Caco-2 (cell line): ENCODE results near the gene TUT4. TPM values are rescaled to one million over a fixed set of nuclear protein-coding genes. Genes with fewer than 3 reads are reported as not detected.

ENCODE experiments used
- BruUV-seq: library from RNA; stranded (reverse); fragments of 400-500 nt; replicated peaks from 2 replicates; lab custom pipeline; 2021; lab: Mats Ljungman, UMichigan
- CTCF ChIA-PET: fragments of 300-600 bp; sonication (Branson Sonifier 250); formaldehyde crosslinking; loops from one replicate; lab custom pipeline; 2022; ENCODE audit warnings: antibody characterized with exemption; lab: Charles Lee
- POLR2A ChIA-PET: fragments of 300-600 bp; sonication (Branson Sonifier 250); formaldehyde crosslinking; loops from one replicate; lab custom pipeline; 2022; ENCODE audit warnings: antibody characterized with exemption; lab: Charles Lee
- DNase-seq, 2 experiments: peaks; one replicate each; pipeline versions ENCODE4 v3.0.0 to v3.0.0-alpha.2; 2020 to 2022
- H3K27me3 ChIP-seq: replicated peaks from 2 replicates; pipeline ENCODE4 v1.6.0; 2011; ENCODE audit warnings: low read length; ENCODE audit not compliant: control insufficient read depth, insufficient read depth
- H3K36me3 ChIP-seq: 2 replicates; pipeline ENCODE4 v1.5.1; 2011; ENCODE audit warnings: low read length; ENCODE audit not compliant: control insufficient read depth, insufficient read depth
- H3K4me1 ChIP-seq: fragments of 250-450 bp; sonication (Bioruptor Pico); 2 replicates; pipeline ENCODE4 v1.5.1; 2020; ENCODE audit warnings: mild to moderate bottlenecking
- H3K4me3 ChIP-seq: 2 replicates; pipeline ENCODE4 v1.5.1; 2011; ENCODE audit warnings: low read depth, mild to moderate bottlenecking, control low read depth, low read length
- H3K9me3 ChIP-seq: fragments of 250-450 bp; sonication (Bioruptor Pico); 2 replicates; pipeline ENCODE4 v1.5.1; 2020; ENCODE audit warnings: mild to moderate bottlenecking, moderate library complexity
- H3K27ac Mint-ChIP-seq: one replicate; pipeline ENCODE4 v1.8.0; 2022; ENCODE audit warnings: mixed read lengths; ENCODE audit not compliant: unreplicated experiment
- H3K27me3 Mint-ChIP-seq: one replicate; pipeline ENCODE4 v1.8.0; 2022; ENCODE audit warnings: mixed read lengths; ENCODE audit not compliant: insufficient read depth, unreplicated experiment
- H3K36me3 Mint-ChIP-seq: one replicate; pipeline ENCODE4 v1.8.0; 2022; ENCODE audit warnings: mild to moderate bottlenecking, mixed read lengths; ENCODE audit not compliant: insufficient read depth, unreplicated experiment
- H3K4me1 Mint-ChIP-seq: one replicate; pipeline ENCODE4 v1.8.0; 2022; ENCODE audit warnings: low read depth, mixed read lengths; ENCODE audit not compliant: unreplicated experiment
- H3K4me3 Mint-ChIP-seq: one replicate; pipeline ENCODE4 v1.8.0; 2022; ENCODE audit warnings: mild to moderate bottlenecking, moderate library complexity, mixed read lengths; ENCODE audit not compliant: unreplicated experiment
- H3K9me3 Mint-ChIP-seq: one replicate; pipeline ENCODE4 v1.8.0; 2022; ENCODE audit warnings: mixed read lengths; ENCODE audit not compliant: unreplicated experiment
- intact Hi-C: fragments of 100-400 bp; cut with micrococcal nuclease; formaldehyde crosslinking; loops from one replicate; pipeline ENCODE4 v1.10.0; 2022; ENCODE audit not compliant: unreplicated experiment
- total RNA-seq: library from RNA; stranded (reverse); gene quantifications from 2 replicates; pipeline ENCODE4 v1.2.3, GENCODE V29; 2022
- TF ChIP-seq, protein P1 (sequence below), 2 experiments: fragments of 200-600 bp in 1 of 2; IDR thresholded peaks; 1 replicate in 1 of 2; 2 replicates in 1 of 2; pipeline versions ENCODE4 v1.5.1 to v1.8.0; 2011 to 2022; ENCODE audit warnings: antibody characterized with exemption in 1 of 2, control low read depth in 1 of 2, inconsistent platforms in 1 of 2, low read depth in 1 of 2, low read length in 1 of 2, mild to moderate bottlenecking in 1 of 2, moderate library complexity in 1 of 2; ENCODE audit not compliant: insufficient read depth in 1 of 2, severe bottlenecking in 1 of 2, unreplicated experiment in 1 of 2

Gene TUT4
- total RNA-seq, 1 experiment from 2014 or later = 54.9 TPM

DNA sequence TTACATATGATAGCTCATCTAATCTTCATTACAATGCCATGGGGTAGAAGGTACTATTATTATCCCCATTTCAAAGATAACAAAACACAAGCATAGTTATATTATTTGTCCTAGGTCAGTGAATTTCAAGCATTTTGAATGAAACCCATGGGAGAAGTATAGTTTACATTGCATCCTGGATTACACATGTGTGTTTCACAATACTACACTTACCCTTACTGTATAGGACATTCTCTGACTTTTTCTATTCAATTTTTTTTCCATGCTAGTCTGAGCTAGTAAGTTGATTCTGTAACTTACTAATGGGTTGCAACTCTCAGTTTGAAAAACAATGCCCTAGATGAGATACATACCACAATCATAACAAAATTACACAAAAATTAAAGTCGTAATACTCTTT is 40.6 kb upstream of the TUT4 start:
- Mint-ChIP-seq H3K36me3 (peaks cover 6% of the 10 kb centered on the region), H3K4me1 (no peaks in the 10 kb centered on the region), H3K4me3 (no peak overlapping the region), H3K27ac (no peak overlapping the region), H3K9me3 (no peaks in the 10 kb centered on the region), H3K27me3 (no peaks in the 10 kb centered on the region)
- H3K9me3 ChIP-seq = no peaks in the 10 kb centered on the region
- no peaks in the 10 kb centered on the region for H3K36me3 ChIP-seq
- H3K27me3 ChIP-seq = no peaks in the 10 kb centered on the region
- intact Hi-C loops = no loop called here
- POLR2A ChIA-PET = no interaction called here
- no peak overlapping the region for H3K4me3 ChIP-seq
- no peaks in the 10 kb centered on the region for H3K4me1 ChIP-seq
- TF ChIP-seq, protein P1, sequence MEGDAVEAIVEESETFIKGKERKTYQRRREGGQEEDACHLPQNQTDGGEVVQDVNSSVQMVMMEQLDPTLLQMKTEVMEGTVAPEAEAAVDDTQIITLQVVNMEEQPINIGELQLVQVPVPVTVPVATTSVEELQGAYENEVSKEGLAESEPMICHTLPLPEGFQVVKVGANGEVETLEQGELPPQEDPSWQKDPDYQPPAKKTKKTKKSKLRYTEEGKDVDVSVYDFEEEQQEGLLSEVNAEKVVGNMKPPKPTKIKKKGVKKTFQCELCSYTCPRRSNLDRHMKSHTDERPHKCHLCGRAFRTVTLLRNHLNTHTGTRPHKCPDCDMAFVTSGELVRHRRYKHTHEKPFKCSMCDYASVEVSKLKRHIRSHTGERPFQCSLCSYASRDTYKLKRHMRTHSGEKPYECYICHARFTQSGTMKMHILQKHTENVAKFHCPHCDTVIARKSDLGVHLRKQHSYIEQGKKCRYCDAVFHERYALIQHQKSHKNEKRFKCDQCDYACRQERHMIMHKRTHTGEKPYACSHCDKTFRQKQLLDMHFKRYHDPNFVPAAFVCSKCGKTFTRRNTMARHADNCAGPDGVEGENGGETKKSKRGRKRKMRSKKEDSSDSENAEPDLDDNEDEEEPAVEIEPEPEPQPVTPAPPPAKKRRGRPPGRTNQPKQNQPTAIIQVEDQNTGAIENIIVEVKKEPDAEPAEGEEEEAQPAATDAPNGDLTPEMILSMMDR (IDR thresholded peaks at IDR 0.05; ENCODE audit: insufficient read depth in 1 of 2, low read depth in 1 of 2, low read length in 1 of 2, severe bottlenecking in 1 of 2, unreplicated experiment in 1 of 2) = no peak
- BruUV-seq = no TSS peak
- CTCF ChIA-PET = no interaction called here
- DNase-seq = no peak

DNA sequence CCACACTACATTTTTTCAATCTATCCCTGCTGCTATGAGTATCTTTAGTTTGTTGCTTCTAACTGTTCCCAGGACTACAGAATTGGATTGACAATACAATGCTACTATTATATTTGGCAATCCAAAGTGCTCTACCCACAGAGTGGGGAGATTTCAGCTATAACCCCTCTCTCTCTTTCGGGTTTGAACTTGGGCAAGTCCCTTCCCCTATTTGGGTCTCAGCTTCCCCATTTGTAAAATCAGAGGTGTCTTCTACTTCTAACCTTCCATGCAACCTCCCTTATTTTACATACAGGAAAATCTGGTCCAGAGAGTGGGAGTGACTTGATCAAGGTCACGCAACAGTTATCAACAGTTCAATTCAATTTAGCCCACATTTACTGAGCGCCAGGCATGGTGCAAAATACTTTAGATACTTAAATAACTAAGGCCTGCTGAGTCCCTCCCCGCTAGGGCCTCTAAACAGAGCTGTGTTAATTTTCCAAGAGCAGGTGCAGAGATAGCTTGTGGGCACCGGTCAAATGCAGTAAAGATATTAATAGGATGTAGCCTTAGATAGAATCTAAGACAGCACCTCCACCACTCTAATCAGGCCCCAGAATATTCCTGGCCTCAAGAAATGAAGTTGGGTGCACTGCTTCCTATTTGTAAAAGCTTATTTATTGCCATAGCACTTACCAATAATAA is 39.9 kb upstream of the TUT4 start:
- CTCF ChIA-PET = no interaction called here

DNA sequence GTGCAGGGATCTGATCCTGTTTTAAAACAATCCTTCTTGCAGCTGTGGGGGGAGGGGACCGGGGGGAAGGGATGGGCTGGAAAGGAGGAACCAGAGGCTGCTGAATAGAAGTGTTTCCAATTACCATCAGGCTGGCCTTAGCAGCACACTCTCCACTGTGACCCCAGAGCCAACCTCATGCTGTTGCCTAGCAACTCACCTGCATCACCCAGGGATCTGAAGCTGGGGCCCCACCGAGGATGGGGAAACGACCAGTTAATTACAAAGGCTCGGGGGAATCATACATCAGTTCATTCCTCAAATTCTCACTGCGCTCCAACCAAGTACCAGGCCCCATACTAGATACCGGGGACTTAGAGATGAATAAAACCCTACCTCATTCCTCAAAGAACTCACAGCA is 37.4 kb upstream of the TUT4 start:
- no peak overlapping the region for H3K27ac Mint-ChIP-seq
- no peaks in the 10 kb centered on the region for H3K36me3 Mint-ChIP-seq
- DNase-seq = no peak
- POLR2A ChIA-PET = no interaction called here
- no peaks in the 10 kb centered on the region for H3K36me3 ChIP-seq
- CTCF ChIA-PET = no interaction called here
- no peaks in the 10 kb centered on the region for H3K9me3 Mint-ChIP-seq
- no peaks in the 10 kb centered on the region for H3K27me3 ChIP-seq
- H3K9me3 ChIP-seq = no peaks in the 10 kb centered on the region
- H3K4me3 Mint-ChIP-seq = no peak overlapping the region
- H3K4me1 Mint-ChIP-seq = no peaks in the 10 kb centered on the region
- BruUV-seq = no TSS peak
- H3K4me1 ChIP-seq = no peaks in the 10 kb centered on the region
- TF ChIP-seq, protein P1 (IDR thresholded peaks at IDR 0.05; ENCODE audit: insufficient read depth in 1 of 2, low read depth in 1 of 2, low read length in 1 of 2, severe bottlenecking in 1 of 2, unreplicated experiment in 1 of 2) = no peak
- H3K27me3 Mint-ChIP-seq = no peaks in the 10 kb centered on the region
- intact Hi-C loops = no loop called here
- H3K4me3 ChIP-seq = no peak overlapping the region

More for the DNA sequence above, 39.9 kb upstream of the TUT4 start:
- Histone ChIP-seq H3K9me3 (no peaks in the 10 kb centered on the region), H3K4me3 (no peak overlapping the region), H3K36me3 (no peaks in the 10 kb centered on the region), H3K4me1 (no peaks in the 10 kb centered on the region), H3K27me3 (no peaks in the 10 kb centered on the region)
- no peaks in the 10 kb centered on the region for H3K27me3 Mint-ChIP-seq
- H3K9me3 Mint-ChIP-seq = no peaks in the 10 kb centered on the region
- TF ChIP-seq, protein P1 (IDR thresholded peaks at IDR 0.05; ENCODE audit: insufficient read depth in 1 of 2, low read depth in 1 of 2, low read length in 1 of 2, severe bottlenecking in 1 of 2, unreplicated experiment in 1 of 2) = no peak
- no TSS peak for BruUV-seq
- POLR2A ChIA-PET = no interaction called here
- H3K4me1 Mint-ChIP-seq = no peaks in the 10 kb centered on the region
- no peak overlapping the region for H3K27ac Mint-ChIP-seq
- no peak for DNase-seq
- peaks cover 1% of the 10 kb centered on the region for H3K36me3 Mint-ChIP-seq
- intact Hi-C loops = no loop called here
- no peak overlapping the region for H3K4me3 Mint-ChIP-seq
